GM10266 (cell line): ENCODE measurements around the gene DIP2C.

Experiments used
- DNase-seq: peaks from one replicate; pipeline ENCODE4 v3.0.0; 2012; ENCODE audit errors: extremely low spot score
- TF ChIP-seq, protein P1 (sequence below): IDR thresholded peaks from 2 replicates; pipeline ENCODE4 v1.5.1; 2012; ENCODE audit warnings: mild to moderate bottlenecking, low read depth; ENCODE audit not compliant: control insufficient read depth, insufficient read depth; ENCODE audit errors: missing control alignments

DIP2C gene

DNA sequence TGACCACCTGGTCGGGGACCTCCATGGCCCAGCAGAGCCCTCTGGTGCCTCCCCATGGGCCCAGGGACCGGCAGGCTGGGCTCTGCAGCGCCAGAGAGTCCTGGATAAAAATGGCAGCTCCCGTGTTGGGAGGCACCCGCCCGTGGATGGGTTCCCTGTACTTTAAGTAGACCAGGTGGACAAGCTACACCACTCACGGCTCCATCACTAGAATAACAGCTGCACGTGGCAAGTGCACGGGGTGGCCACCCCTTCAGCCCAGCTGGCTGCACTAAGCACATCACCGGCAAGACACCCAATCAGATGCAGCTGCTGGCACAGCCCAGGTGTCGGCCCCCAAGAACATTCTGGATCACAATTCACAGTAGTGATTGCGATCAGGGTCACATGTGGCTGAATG, 69.8 kb downstream of the DIP2C start:
- DNase-seq = no peak
- TF ChIP-seq, protein P1, sequence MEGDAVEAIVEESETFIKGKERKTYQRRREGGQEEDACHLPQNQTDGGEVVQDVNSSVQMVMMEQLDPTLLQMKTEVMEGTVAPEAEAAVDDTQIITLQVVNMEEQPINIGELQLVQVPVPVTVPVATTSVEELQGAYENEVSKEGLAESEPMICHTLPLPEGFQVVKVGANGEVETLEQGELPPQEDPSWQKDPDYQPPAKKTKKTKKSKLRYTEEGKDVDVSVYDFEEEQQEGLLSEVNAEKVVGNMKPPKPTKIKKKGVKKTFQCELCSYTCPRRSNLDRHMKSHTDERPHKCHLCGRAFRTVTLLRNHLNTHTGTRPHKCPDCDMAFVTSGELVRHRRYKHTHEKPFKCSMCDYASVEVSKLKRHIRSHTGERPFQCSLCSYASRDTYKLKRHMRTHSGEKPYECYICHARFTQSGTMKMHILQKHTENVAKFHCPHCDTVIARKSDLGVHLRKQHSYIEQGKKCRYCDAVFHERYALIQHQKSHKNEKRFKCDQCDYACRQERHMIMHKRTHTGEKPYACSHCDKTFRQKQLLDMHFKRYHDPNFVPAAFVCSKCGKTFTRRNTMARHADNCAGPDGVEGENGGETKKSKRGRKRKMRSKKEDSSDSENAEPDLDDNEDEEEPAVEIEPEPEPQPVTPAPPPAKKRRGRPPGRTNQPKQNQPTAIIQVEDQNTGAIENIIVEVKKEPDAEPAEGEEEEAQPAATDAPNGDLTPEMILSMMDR = no peak

DNA sequence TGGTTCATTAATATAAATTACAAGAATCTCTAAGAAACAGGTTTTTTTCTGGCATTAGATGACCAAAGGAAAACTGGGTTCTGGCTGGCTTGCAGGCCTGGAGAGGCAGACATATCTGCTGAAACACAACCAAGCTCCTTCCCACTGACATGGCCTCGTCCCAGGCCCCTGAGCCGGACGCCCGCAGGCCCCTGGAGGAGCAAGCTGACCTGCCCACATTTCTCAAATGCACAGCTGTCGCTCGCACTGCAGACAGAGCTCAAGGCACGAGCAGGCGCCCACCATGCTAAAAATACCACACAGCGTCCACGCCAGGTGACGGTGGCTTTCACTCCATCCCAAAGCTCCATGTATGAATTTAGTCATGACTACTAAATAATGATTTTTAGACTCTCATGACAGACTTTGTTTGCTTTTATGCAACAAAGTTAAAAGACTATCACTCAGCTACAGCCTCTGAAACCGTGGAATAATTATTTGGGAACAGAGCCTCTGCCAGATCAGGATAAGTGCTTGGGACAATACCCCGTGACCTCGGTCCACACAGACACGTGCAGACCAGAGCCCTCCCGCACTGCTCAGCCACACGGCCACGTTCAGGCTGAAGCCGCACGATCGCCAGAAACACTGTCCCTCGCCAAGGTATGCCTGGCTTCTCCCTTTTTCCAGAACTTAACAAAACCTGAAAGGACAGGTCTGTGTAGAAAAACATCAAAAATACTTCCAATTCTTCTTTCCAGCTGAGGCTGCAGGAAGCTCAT, 71.1 kb downstream of the DIP2C start:
- no peak for DNase-seq
- TF ChIP-seq, protein P1 = no peak

DNA sequence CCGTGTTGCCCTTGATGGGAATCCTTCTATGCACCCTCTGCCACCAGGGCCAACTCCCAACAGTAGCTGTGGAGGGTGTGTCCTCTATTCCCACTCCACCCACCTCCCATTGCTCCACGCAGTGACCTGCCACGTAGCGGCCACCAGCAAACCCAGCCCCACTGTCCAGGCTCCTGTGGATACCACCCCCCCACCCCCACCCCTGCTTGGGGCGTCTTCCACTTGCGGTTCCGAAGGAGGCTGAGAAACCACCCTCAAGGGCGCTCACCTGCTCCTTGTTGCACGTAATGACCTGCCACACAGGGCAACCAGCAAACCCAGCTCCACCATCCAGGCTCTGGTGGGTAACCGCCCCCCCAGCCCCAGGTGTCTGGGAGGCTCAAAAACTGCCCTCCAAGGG, 72.0 kb downstream of the DIP2C start:
- no peak for DNase-seq
- TF ChIP-seq, protein P1 = no peak

DNA sequence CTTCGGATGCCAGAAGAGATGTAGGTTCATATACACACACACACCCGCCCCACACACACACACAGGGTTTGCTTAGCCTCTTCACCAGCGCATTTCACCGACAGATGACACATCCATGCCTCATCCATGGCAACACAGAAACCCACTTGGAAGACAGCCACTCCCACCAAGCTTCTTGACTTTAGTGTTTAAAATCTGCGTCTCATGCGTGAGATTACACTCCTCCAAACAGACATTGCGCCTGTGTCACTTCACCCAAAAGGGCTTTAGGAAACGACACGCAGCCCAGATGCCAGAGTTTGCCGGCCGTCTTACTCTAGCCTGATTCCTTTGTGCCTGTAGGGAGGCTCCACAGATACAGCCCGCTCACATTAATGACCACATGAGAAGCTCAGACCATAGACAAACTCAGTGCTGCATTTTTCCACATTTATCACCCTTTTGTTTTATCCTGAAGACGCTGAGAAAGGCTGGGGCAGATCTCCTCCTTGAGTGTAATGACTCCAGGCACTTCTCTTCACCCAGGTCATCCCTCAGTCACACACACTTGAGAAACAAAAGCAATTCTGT, 73.8 kb downstream of the DIP2C start:
- TF ChIP-seq, protein P1 = no peak
- no peak for DNase-seq

DNA sequence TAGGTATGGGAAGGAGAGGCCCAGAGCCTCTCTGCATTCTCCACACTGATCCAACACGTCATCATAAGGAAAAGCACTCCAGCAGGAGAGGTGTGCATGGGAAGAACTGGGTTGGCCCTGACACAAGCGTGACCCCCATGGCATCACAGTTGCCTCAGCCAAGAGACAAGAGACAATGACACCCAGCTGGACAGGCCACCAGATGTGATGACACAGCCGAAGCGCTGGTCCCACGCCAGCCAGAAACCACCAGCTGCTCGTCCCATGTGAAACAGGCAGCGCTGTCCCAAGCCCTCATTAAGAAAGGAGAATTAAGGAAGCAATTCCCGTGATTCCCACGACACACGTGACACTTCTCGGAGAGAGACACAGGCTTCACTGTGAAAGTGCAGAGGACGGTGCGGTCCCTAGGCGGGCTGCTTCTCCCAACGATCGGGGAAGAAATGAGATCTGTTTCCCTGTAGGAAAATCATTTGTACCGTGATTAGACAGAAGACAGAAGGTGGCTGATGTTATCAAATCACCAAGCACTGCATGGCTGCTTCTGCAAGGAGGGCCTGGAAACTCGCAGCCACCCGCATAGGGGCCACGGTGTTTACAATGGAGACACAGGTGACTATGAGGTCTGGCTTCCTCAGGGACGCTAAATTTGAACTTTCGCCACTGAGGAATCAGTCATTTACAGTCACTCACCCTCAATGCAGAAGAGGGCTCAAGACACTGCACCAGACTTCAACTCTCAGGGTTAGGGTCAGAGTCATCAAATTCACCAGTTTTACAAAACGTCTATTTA, 74.5 kb downstream of the DIP2C start:
- DNase-seq = no peak
- TF ChIP-seq, protein P1 = no peak

DNA sequence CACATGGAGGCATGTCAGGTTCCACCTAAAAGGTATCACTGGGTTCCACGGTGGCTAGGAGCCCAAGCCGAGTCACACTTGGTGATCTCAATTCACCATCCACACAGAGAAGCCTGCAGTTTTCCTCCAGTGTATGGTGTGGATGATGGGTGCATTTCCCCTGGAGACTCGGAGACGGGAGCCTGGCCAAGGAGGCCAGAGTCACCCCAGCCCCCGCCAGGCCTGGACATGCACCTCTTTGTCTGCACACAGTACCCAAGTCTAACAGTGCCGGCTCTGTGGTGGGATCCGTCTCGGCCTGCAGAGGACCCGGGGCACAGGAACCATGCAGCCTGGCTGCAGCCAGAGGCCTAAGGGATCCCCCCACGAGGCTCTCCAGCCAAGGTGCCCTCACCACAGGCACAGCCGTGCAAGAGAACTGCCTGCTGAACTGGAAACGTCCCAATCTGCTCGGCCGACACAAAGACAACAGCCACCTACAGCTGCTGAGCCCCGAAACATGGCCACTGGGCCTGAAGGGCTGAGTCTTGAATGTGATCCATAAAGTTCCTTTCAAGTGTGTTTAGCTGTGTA, 75.2 kb downstream of the DIP2C start:
- DNase-seq = no peak
- TF ChIP-seq, protein P1 = no peak
